Epithelial cell of proximal tubule (primary cell): ENCODE data around the gene CDK19. TPM values are rescaled to one million over a fixed set of nuclear protein-coding genes. Genes with fewer than 3 reads are reported as not detected.

Source experiments
- DNase-seq: peaks from one replicate; pipeline ENCODE4 v3.0.0-alpha.2; 2011; ENCODE audit warnings: low read depth
- H3K4me3 ChIP-seq: 2 replicates; pipeline ENCODE4 v1.5.1; 2011; ENCODE audit warnings: low read depth, mild to moderate bottlenecking, low read length
- total RNA-seq: library from RNA; depleted of rRNA; stranded (reverse); fragments of >200 nt; gene quantifications from 2 replicates; pipeline ENCODE4 v1.2.3, GENCODE V29; 2015
- TF ChIP-seq, protein P1 (sequence below): conservative IDR thresholded peaks from 2 replicates; pipeline ENCODE4 v1.5.1; 2012; ENCODE audit warnings: low read depth, mild to moderate bottlenecking, low read length

The CDK19 gene
- total RNA-seq, 1 donor from 2014 or later = 6.3 TPM

DNA sequence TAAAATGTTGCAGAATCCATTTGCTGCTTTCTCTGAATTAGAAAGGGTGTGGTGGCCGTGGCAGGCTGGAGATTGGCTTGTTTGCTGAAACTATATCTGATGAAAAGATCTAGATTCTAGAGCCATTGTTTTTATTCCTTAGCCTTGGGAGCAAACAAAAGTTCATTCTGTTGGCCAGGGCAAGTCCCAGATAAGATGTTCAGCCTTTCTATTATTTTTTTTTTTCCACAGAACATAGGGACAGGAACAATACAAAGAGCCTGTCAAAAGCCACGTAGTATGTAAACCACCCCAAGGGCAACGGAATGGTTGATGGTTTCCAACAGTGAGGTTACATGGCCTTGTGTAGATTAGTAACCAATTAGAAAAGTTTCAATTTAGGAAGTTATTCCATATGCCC lies 218.9 kb downstream of the CDK19 start:
- no peak for DNase-seq
- no peak overlapping the region for H3K4me3 ChIP-seq
- TF ChIP-seq, protein P1, sequence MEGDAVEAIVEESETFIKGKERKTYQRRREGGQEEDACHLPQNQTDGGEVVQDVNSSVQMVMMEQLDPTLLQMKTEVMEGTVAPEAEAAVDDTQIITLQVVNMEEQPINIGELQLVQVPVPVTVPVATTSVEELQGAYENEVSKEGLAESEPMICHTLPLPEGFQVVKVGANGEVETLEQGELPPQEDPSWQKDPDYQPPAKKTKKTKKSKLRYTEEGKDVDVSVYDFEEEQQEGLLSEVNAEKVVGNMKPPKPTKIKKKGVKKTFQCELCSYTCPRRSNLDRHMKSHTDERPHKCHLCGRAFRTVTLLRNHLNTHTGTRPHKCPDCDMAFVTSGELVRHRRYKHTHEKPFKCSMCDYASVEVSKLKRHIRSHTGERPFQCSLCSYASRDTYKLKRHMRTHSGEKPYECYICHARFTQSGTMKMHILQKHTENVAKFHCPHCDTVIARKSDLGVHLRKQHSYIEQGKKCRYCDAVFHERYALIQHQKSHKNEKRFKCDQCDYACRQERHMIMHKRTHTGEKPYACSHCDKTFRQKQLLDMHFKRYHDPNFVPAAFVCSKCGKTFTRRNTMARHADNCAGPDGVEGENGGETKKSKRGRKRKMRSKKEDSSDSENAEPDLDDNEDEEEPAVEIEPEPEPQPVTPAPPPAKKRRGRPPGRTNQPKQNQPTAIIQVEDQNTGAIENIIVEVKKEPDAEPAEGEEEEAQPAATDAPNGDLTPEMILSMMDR = no peak

DNA sequence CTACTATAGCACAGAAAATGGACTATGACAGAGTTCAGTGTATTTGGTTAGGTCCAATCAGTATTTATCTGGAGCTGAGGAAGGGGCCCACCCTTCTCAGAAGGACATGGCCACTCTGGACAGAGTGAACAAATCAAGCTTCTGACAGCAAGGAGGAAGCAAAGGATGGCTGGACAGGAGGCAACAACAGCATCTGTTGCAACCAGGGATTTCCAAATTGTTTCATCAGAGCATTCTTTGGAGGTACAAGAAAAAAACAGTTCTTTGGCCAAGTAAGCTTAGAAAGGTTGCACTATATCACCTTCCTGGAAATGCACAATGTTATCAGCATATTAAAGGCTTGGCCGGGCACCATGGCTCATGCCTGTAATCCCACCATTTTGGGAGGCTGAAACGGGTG lies 220.2 kb downstream of the CDK19 start:
- DNase-seq = no peak

DNA sequence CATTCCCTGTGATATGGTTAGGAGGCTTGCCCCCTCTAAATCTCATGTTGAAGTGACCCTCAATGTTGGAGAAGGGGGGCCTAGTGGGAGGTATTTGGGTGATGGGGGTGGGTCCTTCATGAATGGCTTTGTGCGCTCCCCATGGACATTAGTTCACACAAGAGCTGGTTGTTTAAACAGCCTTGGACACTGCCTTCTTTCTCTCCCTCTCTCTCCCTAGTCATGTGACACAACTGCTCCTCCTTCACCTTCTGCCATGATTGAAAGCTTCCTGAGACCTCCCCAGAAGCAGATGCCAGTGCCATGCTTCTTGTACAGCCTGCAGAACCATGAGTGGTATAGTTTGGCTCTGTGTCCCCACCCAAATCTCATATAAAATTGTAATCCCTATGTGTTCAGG lies 221.6 kb downstream of the CDK19 start:
- H3K4me3 ChIP-seq = no peak overlapping the region
- TF ChIP-seq, protein P1 = no peak

More for the DNA sequence above, 220.2 kb downstream of the CDK19 start:
- no peak overlapping the region for H3K4me3 ChIP-seq
- TF ChIP-seq, protein P1 = no peak

DNA sequence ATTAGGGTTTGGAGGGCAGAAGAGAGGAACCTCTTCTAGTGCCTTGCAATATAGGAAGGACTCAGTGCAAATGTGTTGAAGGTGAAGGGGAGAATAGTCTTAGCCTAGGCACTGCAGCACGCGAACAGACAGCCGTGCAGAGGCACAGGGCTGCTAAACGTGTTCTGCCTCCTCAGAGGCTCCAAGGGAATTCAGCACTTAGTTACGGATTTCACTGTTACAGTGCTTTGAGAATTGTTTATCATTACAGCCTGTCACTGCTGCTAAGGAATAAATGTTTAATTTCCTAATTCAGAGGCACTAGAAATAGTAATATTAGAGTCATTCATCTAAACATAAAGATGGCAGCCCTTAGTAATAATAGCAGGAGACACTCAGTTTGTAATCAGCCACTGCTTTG lies 222.5 kb downstream of the CDK19 start:
- TF ChIP-seq, protein P1 = no peak
- DNase-seq = no peak
- no peak overlapping the region for H3K4me3 ChIP-seq

More for the DNA sequence above, 221.6 kb downstream of the CDK19 start:
- no peak for DNase-seq

DNA sequence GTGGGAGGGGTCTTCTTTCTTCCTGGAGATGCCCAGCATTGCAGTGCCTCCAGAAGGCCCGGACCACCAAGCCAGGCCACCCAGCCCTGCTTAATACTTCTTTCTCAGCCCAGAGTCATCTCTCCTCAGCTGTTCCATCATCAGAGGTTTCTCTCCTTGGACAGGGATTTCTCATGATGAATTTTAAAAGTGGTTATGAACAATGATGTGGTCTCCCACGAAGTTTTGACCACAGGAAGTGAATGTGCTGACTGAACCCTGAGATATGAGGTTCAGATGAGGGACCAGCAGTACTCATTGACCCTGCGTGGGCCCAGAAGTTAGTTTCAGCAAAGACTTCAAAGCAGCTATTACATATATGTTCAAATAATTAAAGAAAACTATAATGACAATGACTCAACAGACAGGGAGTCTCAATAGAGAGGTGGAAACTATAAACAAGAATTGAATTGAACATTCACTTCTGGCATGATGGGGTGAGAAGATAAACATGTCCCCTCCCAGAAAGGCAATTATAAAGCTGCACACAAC lies 224.4 kb downstream of the CDK19 start:
- DNase-seq = no peak
- H3K4me3 ChIP-seq = no peak overlapping the region
- TF ChIP-seq, protein P1 = no peak

DNA sequence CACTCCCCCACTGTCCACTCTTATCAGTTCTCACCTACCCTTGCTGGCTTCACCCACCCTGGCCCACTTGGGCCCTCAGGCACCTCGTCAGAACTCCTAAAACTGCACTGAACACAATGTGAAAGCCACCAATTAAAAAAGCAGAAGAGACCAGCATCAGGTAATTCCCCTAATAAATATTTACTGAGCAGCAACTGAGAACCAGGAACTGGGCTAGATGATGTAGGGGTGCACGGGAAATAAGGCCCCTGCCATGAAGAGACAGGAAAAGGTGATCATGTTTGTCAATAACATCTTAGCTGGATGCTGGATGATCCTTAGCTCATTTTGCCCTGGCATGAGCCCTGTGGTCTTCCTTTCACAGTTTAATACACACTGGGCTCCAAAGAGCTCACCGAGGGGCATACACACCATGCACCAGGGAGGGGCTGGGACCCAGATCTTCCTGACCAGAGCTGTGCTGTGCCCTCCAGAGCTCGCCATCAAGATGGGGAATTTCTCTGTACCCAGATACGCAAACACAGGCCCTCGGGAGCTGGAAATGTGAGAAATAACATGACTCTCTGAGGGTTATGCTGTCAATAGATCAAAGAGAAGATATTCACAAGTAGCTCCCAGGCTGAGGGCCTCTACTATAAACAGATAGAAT lies 225.3 kb downstream of the CDK19 start:
- no peak for DNase-seq
- TF ChIP-seq, protein P1 = no peak
- H3K4me3 ChIP-seq = no peak overlapping the region

DNA sequence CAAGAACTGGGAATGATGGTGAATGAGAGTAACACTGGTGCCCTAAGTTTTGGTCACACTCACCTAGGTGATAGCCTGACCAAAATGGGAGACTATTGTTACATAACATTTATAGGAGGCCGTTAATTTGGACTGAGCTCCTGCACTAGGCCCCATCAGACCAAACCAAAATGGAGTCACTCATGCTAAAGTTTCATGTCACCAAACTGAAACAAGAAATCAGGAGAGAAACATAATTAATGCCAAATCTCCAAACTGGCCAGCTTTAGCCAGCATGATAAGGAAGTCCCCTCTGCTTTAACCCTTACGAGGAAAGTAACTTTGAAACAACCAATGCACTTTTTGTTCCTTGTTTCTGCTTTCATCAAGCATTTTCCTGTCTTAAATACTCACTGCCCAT lies 227.9 kb downstream of the CDK19 start:
- TF ChIP-seq, protein P1 = no peak
- DNase-seq = no peak
- H3K4me3 ChIP-seq = no peak overlapping the region
